ENCODE measurements around the gene IL17RC.

- TF ChIP-seq POLR2A (IDR thresholded peaks at IDR 0.05; ENCODE audit: low read depth, low read length): no peak
- TF ChIP-seq TAF1 (IDR thresholded peaks at IDR 0.05; ENCODE audit: low read depth, low read length): no peak
- no peak; the same call in 1 of the 2 replicates for TF ChIP-seq POLR2AphosphoS5 (IDR thresholded peaks at IDR 0.05; ENCODE audit: low read depth, low read length)
- TF ChIP-seq POU2F2 (IDR thresholded peaks at IDR 0.05; ENCODE audit: low read depth, low read length): no peak
These were observed 20.8 kb downstream of the IL17RC start for GRCh38 chr3:9937486-9938238.

All from GM12891 (cell line).